Suprapubic skin (tissue), 4 donors: ENCODE results near the gene AMPD3. TPM values are rescaled to one million over a fixed set of nuclear protein-coding genes. Genes with fewer than 3 reads are reported as not detected.

ENCODE experiments used
- DNase-seq, 2 donors: peaks; one replicate each; pipeline ENCODE4 v3.0.0-alpha.2; 2019; ENCODE audit warnings: low spot score in 2 of 2
- H3K27ac ChIP-seq: fragments of 200-600 bp; sonication (generic); one replicate; pipeline ENCODE4 v1.5.1; 2019
- H3K27me3 ChIP-seq: fragments of 200-600 bp; sonication (generic); one replicate; pipeline ENCODE4 v1.5.1; 2019
- H3K36me3 ChIP-seq: fragments of 200-600 bp; sonication (generic); one replicate; pipeline ENCODE4 v1.5.1; 2019
- H3K4me1 ChIP-seq: fragments of 200-600 bp; sonication (generic); one replicate; pipeline ENCODE4 v1.5.1; 2019
- H3K4me3 ChIP-seq: fragments of 200-600 bp; sonication (generic); one replicate; pipeline ENCODE4 v1.5.1; 2019; ENCODE audit warnings: mild to moderate bottlenecking
- H3K9me3 ChIP-seq: fragments of 200-600 bp; sonication (generic); one replicate; pipeline ENCODE4 v1.5.1; 2019
- EP300 ChIP-seq: sonication (generic); formaldehyde crosslinking; IDR thresholded peaks from one replicate; pipeline ENCODE4 v1.6.1; 2017; ENCODE audit warnings: antibody characterized with exemption
- POLR2A ChIP-seq, 2 donors: fragments of 450-650 bp; IDR thresholded peaks; one replicate each; pipeline ENCODE4 v1.6.1; 2017; ENCODE audit warnings: antibody characterized with exemption in 2 of 2, mild to moderate bottlenecking in 2 of 2, moderate library complexity in 2 of 2
- POLR2AphosphoS5 ChIP-seq, 3 donors: sonication (generic); formaldehyde crosslinking; IDR thresholded peaks; one replicate each; pipeline ENCODE4 v1.6.1; 2017; ENCODE audit warnings: antibody characterized with exemption in 3 of 3
- WGBS: methylation state at CpG from one replicate; pipeline ENCODE4 v1.1.5; 2018; 5-methylcytosine and 5-hydroxymethylcytosine counted together
- total RNA-seq, 4 donors: library from RNA; depleted of rRNA; stranded (reverse); fragments of >200 nt; gene quantifications; one replicate each; pipeline ENCODE4 v1.1.0, GENCODE V29; 2016
- TF ChIP-seq, protein P1 (sequence below), 2 donors: fragments of 200-600 bp in 1 of 2; fragments of 450-650 bp in 1 of 2; sonication (generic) in 1 of 2; IDR thresholded peaks; one replicate each; pipeline ENCODE4 v1.5.1; 2016 to 2019; ENCODE audit warnings: antibody characterized with exemption in 2 of 2, mild to moderate bottlenecking in 1 of 2, moderate library complexity in 1 of 2

Gene AMPD3
- total RNA-seq, 4 donors from 2014 or later: 23.5 to 51.7 (median 27.4) TPM

GRCh38 chr11:10494636-10495463 is 39.8 kb downstream of the AMPD3 start:
- Histone ChIP-seq H3K27ac (no peak overlapping the region), H3K27me3 (no peaks in the 10 kb centered on the region), H3K4me3 (no peak overlapping the region), H3K36me3 (peaks cover 18% of the 10 kb centered on the region), H3K4me1 (peaks cover 22% of the 10 kb centered on the region), H3K9me3 (no peaks in the 10 kb centered on the region)
- WGBS: 91% methylated on average over 14 of the region's 14 CpGs
- DNase-seq: peak; percentile 32 to 33
- TF ChIP-seq EP300: no peak
- no peak for TF ChIP-seq POLR2A (IDR thresholded peaks at IDR 0.05)
- TF ChIP-seq, protein P1, sequence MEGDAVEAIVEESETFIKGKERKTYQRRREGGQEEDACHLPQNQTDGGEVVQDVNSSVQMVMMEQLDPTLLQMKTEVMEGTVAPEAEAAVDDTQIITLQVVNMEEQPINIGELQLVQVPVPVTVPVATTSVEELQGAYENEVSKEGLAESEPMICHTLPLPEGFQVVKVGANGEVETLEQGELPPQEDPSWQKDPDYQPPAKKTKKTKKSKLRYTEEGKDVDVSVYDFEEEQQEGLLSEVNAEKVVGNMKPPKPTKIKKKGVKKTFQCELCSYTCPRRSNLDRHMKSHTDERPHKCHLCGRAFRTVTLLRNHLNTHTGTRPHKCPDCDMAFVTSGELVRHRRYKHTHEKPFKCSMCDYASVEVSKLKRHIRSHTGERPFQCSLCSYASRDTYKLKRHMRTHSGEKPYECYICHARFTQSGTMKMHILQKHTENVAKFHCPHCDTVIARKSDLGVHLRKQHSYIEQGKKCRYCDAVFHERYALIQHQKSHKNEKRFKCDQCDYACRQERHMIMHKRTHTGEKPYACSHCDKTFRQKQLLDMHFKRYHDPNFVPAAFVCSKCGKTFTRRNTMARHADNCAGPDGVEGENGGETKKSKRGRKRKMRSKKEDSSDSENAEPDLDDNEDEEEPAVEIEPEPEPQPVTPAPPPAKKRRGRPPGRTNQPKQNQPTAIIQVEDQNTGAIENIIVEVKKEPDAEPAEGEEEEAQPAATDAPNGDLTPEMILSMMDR (IDR thresholded peaks at IDR 0.05): no peak
- no peak for TF ChIP-seq POLR2AphosphoS5 (IDR thresholded peaks at IDR 0.05)

DNA sequence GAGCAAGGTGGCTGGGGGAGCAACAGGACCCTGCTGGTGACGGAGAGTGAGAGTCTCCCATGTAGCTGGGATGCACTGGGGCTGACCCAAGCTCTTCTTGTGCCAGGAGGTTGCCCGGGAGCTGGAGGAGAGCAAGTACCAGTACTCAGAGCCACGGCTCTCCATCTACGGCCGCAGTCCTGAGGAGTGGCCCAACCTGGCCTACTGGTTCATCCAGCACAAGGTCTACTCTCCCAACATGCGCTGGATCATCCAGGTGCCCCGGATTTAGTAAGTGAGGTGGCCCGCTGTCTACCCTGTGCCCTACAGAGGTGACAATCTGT is 40.4 kb downstream of the AMPD3 start:
- Histone ChIP-seq H3K27ac (no peak overlapping the region), H3K27me3 (no peaks in the 10 kb centered on the region), H3K9me3 (no peaks in the 10 kb centered on the region), H3K36me3 (peaks cover 24% of the 10 kb centered on the region), H3K4me3 (no peak overlapping the region), H3K4me1 (peaks cover 22% of the 10 kb centered on the region)
- peak in 1 of 2 donors; percentile 66 for DNase-seq
- TF ChIP-seq, protein P1 (IDR thresholded peaks at IDR 0.05): no peak
- TF ChIP-seq POLR2AphosphoS5 (IDR thresholded peaks at IDR 0.05) (no peak), EP300 (no peak), POLR2A (IDR thresholded peaks at IDR 0.05) (no peak)
- WGBS: 80% methylated on average over 1 of the region's 8 CpGs

DNA sequence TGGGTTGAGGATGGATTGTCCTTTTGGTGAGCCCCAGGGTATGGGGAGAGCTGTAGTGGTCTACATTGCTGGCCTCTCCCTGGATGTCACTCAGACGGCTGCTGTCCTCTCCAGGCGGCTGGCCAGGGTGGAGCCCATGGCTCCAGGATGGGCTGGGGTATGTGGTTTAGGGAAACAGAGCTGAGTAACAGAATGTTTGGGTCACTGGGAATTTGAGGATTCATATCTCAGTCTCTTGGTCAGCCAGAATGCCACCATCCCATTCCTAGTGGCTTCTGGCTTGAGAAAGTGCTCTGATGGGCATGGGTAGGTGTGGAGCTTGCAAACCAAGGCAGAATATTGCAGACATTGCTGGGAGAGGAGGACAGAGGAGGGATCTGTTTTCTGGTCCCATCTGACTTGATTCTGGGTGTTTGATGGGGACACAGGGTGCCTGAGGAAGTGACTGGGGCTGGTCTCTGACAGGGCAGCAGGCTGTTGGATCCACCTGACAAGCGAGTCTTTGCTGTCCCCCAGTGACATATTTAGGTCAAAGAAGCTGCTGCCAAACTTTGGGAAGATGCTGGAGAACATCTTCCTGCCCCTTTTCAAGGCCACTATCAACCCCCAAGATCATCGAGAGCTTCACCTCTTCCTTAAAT is 41.4 kb downstream of the AMPD3 start:
- no peak overlapping the region for H3K27ac ChIP-seq
- H3K4me1 ChIP-seq: peaks cover 22% of the 10 kb centered on the region
- H3K9me3 ChIP-seq: no peaks in the 10 kb centered on the region
- H3K4me3 ChIP-seq: no peak overlapping the region
- DNase-seq: no peak
- H3K27me3 ChIP-seq: no peaks in the 10 kb centered on the region
- H3K36me3 ChIP-seq: peaks cover 30% of the 10 kb centered on the region
- 60% methylated on average over 2 of the region's 4 CpGs for WGBS
- no peak for TF ChIP-seq POLR2A (IDR thresholded peaks at IDR 0.05)
- no peak for TF ChIP-seq EP300
- TF ChIP-seq POLR2AphosphoS5 (IDR thresholded peaks at IDR 0.05): no peak
- TF ChIP-seq, protein P1 (IDR thresholded peaks at IDR 0.05): no peak

DNA sequence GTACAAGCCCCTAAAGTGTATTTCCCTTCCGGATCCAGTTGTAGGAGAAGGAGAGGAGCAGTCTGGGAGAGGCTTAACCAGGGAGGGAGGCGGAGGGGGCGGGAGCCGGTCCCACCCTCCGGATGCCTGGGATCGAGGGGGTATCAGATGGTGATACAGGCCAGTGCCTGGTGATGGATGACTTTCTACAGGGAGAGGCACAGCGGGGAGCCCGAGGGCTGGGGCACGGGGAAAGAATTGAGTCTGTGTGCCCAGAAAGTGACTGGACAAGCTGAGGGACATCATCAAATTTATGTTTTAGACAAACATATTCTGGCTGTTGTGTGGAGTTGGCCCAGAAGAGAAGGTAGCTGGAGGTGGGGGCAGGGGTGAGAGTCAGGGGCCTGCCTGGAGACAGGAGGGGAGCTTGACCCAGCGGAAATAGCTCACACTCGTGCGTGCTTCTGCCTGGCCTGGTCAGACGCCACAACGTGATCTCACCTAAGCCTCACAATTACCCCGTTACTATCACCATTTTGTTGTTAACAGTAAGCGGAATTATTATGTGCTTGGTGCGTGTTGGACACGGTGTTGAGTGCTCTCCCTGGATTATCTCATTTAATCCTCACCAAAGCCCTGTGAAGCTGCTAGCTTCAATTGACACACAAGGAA is 42.4 kb downstream of the AMPD3 start:
- TF ChIP-seq POLR2A (IDR thresholded peaks at IDR 0.05): no peak
- TF ChIP-seq, protein P1 (IDR thresholded peaks at IDR 0.05): no peak
- no peak for TF ChIP-seq EP300
- no peak for TF ChIP-seq POLR2AphosphoS5 (IDR thresholded peaks at IDR 0.05)
- H3K27ac ChIP-seq: no peak overlapping the region
- H3K27me3 ChIP-seq: no peaks in the 10 kb centered on the region
- H3K4me3 ChIP-seq: no peak overlapping the region
- H3K9me3 ChIP-seq: no peaks in the 10 kb centered on the region
- peaks cover 30% of the 10 kb centered on the region for H3K36me3 ChIP-seq
- DNase-seq: peak in 1 of 2 donors; percentile 53
- 90% methylated on average over 18 of the region's 18 CpGs for WGBS
- H3K4me1 ChIP-seq: peaks cover 21% of the 10 kb centered on the region

DNA sequence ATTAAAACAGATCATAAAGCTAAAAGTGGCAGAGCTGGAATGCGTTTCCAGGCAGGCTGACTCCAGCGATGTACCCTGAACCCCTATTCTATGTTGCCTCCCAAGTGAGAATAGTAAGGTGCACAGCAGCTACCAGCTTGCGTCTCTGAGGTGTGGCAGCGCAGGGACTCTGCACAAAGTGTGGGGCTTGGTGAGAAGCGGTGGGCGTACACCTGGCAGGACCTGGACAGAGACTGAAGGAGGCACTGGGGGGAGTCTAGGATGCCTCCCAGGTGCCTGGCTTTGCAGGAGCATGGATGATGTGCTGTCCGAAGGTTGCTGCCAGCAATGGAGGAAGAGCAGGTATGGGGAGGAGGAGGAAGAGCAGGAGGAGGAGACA is 42.9 kb downstream of the AMPD3 start:
- Histone ChIP-seq H3K4me3 (no peak overlapping the region), H3K4me1 (peaks cover 21% of the 10 kb centered on the region), H3K36me3 (peaks cover 29% of the 10 kb centered on the region), H3K9me3 (no peaks in the 10 kb centered on the region), H3K27ac (no peak overlapping the region), H3K27me3 (no peaks in the 10 kb centered on the region)
- TF ChIP-seq EP300 (no peak), POLR2A (IDR thresholded peaks at IDR 0.05) (no peak), POLR2AphosphoS5 (IDR thresholded peaks at IDR 0.05) (no peak)
- TF ChIP-seq, protein P1 (IDR thresholded peaks at IDR 0.05): no peak
- WGBS: 93% methylated on average over 7 of the region's 7 CpGs
- peak in 1 of 2 donors; percentile 47 for DNase-seq
